GM19468 (cell line): ENCODE measurements around the gene CHIC2.
"Not testable (repeated sequence)": the region's sequence is repeated elsewhere in the genome, so short reads cannot be mapped to it uniquely, and the experiment has no call there.

ENCODE experiments used
- ATAC-seq: cut with Tn5 transposase; IDR thresholded peaks from one replicate; pipeline ENCODE4 v1.9.1; 2021; ENCODE audit warnings: mild to moderate bottlenecking, moderate library complexity, moderate number of reproducible peaks; ENCODE audit not compliant: unreplicated experiment; ENCODE audit errors: extremely low read depth

CHIC2 gene

DNA sequence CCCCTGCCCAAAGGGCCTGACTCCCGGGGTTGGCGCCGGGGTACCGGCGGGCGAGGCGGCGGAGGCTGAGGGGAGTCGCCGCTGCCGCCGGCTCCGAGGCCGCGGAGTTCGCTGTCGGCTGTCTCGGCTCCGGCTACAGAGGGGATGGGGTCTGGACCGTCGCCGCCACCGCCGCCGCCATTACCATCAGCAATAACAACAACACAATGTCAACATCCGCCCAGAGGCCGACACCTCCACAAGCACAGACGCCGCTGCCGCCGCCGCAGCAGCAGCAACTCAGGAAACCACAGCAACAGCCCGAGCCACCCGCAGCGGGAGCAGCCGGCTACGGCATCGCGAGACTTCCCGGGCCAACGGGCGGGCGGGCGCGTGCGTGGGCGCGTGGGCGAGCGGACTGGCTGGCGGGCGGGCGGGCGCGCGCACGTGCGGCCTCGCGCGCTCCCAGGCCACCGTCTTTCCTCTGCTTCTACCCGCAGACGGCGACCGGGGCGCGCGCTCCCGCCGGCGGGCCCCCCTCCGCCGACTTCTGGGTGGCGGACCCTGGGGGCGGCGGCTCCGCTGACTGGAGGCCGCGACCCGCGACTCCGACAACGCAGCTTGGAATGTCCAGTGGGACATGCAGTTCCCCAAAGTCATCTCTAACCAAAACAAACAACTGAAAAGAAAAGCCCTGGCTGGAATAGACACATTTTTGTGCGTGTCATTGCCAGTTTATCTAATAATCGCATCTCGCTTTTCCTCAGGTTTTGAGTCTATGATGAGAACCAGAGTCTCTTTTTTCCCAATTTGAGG, at the start of gene CHIC2:
Gene CHIC2, minus strand, starts transcription at position 289 of the 795 bp plus-strand sequence. CDS start 305 bp downstream, outside the sequence.
- ATAC-seq, result peak; percentile 90

DNA sequence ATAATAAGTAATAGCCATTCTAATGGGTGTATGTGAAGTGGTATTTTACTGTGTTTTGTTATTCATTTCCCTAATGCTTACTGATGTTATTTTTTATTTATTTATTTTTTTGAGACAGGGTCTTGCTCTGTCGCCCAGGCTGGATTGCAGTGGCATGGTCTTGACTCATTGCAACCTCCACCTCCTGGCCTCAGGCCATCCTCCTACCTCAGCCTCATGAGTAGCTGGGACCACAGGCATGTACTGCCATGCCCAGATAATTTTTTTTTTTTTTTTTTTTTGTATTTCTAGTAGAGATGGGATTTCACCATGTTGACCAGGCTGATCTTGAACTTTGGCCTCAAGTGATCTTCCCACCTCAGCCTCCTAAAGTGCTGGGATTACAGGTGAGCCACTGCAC, 48.8 kb upstream of the CHIC2 start:
- ATAC-seq, result not testable (repeated sequence)

DNA sequence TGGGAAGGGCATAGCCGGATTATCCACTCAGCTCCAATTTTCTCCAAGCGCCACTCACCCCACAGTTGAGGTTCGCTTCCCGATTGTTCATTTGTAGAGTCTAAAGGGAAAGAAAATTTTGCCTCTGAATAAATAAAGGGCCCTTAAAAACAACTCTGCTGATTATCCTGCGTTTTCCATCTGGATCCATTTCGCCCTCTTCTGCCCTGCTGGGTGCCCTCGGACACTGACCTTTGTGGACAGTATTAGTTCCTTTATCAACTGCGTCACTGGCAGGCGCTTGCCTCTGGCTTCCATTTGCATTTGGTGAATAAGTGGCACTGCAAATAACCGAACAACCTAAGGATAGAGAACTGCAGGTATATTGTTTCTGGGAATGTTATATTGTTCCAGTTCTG, 45.6 kb upstream of the CHIC2 start:
- ATAC-seq, result no peak

DNA sequence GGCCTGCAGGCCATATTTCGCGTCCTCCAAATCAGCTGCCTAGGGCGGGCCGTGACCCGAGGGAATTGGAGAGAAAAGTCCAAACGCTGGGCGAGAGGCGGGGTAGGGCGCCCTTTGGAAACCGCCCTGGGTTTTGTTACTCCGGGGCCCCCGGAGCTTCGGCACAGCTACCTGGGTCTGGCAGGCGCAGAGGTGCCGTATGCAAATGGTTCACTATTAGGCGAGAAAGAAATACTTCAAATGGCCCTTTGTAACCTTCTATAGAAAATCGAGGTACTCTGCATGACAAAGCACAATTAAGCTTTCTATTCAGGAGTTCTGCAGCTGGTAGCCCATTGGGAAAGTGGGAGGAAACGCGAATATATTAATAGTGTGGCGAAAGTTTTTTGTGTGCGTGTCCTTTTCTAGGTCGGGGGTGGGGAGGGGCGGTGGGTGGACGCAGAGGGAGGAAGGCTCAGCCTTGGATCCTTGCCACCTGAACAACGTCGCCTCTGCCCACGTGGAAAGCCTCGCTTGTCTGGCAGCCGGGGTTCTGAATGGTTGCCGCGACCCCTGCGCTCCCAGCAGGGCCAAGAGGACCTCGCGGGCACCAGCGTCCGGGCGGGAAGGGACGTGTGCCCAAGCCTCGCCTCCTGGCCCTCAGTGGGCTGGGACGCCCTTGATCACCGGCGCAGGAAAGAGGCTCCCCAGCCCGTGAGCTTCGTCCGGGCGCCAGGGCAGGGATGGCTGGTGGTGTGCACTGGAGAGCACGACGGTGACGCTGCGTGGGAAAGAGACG, 45.0 kb upstream of the CHIC2 start:
- no peak for ATAC-seq

DNA sequence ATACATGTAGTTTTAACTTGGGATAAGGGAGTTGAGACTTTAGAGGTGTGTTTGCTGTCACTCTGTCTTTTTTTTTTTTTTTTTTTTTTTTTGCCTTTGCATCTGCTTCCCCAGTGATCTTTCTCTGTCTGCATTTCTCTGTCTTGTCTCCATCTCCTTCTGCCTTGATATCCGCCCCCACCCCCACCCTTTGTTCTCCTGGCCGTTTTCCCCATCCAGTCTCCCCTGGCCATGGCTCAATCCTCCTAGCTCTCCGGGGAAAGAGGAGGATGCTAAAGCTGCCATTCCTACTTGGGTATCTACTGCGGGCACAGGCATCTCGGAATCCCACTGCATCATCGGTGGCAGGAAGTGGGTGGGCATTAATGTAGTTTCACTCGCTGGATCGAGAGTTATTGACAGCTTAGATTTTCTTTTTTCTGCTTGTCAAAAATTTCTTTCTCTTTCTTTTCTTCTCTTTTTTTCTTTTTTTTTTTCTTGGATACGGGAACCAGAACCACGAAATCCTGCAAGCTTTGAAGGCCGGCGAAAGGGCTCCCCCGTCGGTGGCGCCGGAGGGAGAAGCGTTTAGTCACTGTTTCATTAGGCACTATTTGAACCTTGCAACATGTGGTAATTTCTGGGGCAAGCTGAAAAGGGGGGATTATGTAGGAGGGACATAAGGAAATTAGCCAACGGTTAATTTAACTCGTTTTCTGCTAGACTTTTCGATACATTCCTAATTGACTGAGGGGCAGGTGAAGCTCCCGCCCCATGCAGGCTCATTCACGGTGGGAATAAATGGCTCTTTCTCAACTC, 43.7 kb upstream of the CHIC2 start:
- ATAC-seq, result no peak

DNA sequence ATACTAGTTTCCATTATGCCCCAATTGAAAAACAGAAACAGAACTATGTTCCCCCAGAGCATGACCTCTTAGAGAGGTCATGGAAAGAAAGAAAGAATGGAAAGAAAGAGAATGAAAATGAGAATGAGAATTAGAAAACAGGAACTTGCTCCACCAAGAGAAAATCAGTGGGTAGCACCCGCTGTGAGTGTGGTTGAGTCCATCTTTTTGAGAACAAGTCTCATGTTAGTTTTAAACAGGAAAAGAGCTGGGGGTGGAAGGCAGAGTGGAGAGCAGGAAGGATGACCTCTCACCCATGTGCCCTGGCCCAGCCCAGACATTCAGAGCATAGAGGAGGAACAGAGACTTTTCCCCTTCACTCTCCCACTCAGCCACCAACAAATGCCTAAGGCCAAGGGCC, 40.5 kb upstream of the CHIC2 start:
- no peak for ATAC-seq

DNA sequence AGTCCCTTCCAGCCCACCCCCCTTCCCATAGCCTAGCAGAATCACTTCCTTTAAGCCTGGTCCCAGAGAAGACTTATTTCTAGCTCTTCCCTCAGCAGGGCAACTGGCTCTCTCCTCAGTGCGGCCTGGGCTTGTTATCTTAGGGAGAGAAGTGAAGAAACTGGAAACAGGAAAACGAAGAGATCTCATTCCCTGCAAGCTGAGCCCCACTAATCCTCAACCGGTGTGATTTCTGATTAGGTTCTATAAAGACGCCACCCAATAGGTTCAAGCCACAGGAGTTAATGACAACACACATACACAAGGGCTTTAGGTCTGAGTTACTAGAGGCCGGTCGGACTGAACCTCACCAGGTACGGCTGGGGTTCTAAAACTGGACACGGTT, 38.8 kb upstream of the CHIC2 start:
- ATAC-seq, result no peak

DNA sequence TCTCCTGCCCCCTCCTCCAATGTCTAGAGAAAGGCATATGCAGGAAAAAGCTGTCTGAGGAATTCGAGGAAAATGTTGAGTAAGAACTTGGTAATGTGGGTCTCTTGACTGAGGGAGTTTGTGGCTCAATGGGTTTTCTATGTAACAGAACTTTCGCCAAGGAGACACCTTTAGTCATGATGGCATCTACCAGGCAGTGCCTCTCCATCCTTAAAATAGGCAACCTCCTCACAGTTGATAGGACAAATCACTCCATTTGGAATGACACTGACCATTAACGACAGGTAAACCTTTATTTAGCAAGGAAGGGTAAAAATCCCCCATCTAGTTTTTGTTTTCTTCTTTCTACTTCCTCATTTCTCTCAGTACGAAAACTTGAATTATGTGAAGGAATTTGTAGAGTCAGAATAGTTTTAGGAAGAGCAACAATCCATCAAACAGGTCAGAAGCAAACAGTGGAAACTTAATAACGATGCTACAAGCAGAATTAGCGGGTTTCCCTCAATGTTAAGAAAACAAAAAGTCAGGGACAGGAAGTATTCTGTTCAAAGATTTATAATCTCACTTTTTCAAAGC, 38.2 kb upstream of the CHIC2 start:
- ATAC-seq, result no peak

DNA sequence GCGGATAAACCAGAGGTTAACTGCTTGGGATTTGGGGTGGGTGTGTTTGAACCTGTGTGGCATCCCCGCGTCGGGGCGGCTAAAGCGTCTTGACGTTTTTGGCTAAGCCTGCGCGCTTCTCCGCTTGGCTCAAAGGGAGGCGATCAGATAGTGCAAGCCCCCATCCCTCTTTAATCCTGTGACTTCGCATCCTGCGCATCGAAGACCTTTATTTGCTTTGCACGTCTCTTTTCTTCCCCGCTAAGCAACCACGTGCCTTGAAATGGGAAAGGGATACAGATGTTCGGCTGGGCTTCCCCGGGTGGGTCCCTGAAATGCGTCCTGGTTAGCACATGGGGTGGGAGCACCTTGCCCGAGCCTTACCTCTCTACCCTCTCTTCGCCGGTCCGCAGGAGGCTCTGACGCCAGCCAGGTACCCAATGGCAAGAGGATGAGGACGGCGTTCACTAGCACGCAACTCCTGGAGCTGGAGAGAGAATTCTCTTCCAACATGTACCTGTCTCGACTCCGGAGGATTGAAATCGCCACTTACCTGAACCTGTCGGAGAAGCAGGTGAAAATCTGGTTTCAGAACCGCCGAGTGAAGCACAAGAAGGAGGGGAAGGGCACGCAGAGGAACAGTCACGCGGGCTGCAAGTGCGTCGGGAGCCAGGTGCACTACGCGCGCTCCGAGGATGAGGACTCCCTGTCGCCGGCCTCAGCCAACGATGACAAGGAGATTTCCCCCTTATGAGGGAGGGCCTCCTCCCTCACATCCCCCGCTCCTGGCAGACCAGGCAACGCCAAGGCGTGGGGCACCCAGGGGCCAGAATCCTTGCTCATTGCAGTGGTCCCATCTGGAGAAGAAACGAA, 37.0 kb upstream of the CHIC2 start:
- no peak for ATAC-seq

DNA sequence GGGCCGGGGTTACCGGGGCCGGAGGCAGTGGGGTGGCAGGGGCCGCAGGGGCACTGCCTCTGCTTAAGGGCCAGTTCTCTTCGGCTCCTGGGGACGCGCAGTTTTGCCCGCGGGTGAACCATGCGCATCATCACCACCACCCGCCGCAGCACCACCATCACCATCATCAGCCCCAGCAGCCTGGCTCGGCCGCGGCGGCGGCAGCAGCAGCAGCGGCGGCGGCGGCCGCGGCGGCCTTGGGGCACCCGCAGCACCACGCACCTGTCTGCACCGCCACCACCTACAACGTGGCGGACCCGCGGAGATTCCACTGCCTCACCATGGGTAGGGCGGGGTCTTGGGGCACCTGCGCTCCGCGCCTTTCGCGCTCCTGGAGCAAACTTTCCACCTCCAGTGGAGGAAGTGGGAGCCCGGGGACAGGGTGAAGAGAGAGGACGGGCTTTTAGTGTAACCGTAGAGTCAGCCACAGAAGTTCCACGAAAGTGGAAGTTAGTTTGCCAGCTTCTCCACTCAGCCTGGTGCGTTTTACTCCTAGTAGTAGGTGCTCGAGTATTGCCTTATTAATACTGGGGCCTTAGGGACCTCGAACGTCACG, 36.3 kb upstream of the CHIC2 start:
- no peak for ATAC-seq

DNA sequence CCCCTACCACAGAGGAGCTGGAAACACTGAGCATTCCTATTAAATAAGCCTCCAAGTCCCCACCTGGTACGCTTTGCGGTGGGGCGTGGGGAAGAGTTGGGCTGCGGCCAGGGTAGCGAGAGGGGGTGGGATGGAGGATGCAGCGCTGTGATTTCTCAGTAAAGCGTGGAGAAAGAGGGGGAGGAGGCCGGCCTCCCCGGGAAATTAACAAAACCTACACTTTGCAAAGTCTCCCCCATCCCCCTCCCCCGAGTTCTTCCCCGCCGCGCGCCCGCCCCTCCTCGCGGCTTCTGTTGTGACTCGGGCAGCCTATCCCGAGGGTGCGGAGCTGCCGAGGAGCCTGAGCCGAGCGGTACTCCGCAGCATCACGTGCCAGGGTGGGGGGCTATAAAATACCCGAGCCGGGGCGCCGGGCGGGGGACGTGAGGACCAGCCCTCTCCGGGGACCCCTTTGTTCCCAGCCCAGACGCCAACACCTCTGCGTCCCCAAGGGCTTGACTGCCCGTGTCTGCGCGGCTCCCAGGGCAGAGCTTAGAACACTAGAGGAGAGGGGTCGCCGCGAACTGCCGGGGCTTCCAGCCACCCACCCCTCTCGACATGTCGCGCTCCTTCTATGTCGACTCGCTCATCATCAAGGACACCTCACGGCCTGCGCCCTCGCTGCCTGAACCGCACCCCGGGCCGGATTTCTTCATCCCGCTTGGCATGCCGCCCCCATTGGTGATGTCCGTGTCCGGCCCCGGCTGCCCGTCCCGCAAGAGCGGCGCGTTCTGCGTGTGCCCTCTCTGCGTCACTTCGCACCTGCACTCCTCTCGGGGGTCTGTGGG, 35.6 kb upstream of the CHIC2 start, which contains the start of gene GSX2:
Gene GSX2, plus strand, starts transcription at position 416 of the 827 bp plus-strand sequence. Its CDS starts 182 bp downstream, at position 598.
- no peak for ATAC-seq

DNA sequence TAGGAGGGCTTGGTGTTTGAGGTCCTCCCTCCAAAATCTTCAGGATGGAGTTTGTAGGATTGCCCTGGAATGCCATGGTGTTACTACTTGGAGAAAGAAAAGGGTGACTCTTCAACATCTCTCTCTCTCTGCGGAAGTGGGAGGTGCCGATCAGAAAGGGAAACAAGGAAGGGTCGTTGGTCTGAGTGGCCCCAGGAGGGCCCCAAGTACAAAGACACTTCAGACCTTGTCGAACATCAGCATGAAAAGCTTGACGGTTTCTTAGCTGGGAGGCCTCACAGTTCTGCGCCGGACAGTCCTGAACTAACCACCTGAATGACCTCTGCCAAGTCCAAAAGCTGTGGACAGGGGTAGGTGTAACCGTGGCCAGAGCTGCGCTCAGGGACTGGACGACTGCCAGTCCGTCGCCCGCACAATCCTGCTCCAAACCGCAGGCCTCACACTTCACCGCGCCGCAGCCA, 34.9 kb upstream of the CHIC2 start:
- ATAC-seq, result no peak

DNA sequence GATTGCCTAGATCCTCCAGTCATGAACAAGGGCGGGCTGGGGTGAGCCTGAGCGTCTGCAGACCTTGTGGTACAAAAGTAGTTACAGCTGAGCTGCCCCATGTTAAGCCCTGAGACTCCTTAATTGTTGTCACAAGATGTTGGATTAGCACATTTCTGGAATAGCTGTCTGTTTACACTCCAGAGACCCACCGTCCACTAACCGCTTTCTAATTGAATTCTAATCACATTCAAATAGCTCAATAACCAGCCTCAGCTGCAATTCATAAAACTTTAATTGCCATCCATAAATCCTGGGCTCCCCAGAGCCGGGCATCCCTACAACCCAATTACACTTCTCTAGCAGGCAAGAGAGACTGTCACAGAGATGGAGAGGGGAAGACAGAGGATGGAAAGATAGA, 34.0 kb upstream of the CHIC2 start:
- no peak for ATAC-seq

DNA sequence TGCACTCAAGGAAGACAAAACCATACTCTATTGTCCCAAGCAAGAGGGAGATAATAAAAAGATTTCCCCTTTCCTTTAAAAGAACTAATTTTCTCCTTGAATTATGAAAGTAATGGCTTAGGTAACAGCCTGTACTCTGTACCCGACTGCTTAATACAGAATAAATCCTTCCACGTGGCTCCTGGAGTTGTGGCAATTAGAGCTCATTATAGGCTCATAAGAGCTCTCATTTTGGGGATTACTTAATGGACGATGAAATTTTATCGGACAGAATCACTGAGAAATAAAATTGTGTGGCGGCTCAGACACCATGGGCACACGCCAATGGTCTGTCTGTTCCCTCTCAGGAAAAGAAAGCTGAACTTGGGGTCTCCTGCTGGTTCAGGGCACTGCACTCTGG, 32.7 kb upstream of the CHIC2 start:
- ATAC-seq, result no peak

DNA sequence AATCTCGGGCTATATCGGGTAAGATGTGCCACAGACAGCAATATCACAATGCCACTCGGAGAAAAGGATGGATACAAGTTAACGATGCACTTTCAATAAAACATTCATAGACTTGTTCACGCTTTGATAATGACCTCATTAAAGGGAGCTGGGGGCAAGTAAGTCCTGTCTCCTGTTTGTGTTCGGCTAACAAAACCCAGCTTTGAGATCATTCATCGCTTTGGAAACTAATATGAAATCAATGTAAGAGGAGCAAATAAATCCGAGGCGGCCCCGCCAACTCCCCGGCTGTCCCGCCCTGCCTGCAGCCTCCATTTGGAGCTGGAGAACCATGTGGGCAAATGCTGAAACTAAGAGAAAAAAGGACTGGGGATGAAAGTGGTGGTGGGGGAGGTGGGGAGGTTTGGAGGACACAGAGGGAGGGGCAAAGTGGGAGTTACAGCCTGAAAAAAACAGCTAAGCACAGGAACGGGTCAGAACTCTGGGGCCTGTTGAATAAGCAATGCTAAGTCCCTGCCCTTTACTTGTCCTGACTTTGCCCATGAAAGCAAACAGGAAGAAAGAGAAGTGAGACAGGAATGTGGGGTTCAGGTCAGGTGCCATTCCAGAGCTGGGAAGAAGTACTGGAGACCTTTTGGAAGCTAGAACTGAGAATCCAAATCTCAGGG, 32.0 kb upstream of the CHIC2 start:
- ATAC-seq, result no peak

DNA sequence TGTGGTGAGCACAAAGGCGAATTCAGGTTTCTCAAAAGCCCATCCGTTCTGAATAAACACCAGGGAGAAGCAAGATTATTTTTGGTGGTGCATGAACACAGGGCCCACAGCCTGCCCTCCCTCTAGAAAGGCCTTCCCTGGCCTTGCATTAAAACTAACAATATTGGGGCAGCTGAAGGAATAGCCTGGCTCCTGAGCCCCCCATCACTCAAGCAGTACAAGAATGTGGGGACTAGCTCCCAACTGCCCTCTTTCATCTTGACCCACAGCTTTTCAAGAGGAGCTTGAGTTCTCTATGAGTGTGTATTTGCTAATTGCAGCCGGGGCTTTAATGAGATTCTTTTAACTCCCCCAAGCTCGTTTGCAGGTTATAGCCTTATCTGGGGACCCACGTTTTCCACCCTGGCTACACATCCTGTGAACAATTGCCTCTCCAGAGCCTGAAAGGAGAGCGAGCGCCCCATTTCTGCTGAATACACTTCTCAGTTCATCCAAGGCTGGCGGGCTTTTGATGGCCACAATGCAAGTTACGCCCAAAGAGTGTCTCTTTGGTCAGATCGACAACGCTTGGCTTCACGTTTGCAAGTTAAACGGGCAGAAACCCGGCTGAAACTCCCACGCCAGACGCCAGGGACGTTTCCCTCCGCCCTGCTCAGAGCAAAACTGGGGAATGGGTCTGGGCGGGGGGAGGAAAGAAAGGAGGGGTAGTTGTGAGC, 30.9 kb upstream of the CHIC2 start:
- no peak for ATAC-seq

DNA sequence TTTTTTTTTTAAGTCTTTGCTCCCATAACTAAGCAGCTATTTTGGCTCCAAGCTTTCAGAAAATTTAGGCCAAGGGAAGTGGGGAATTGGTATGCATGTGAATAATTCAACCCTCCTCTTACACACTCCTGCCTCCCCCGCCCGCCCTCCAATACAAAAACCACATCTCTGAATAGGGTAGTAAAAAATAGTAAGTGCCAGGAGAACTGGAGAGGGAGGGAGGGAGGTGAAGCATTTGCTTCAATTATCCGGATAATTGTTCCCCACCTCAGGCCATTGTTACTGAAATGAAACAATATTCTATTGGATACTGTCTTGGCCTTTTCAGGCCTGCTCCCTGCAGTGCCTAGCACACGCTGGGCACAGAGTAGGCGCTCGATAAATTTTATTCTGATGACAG, 30.0 kb upstream of the CHIC2 start:
- no peak for ATAC-seq
